Mesothelial cell of epicardium (in vitro differentiated cells): Measurements from ENCODE around the gene GFER. TPM values are rescaled to one million over a fixed set of nuclear protein-coding genes. Genes with fewer than 3 reads are reported as not detected.
"Not testable (repeated sequence)": the region's sequence is repeated elsewhere in the genome, so short reads cannot be mapped to it uniquely, and the experiment has no call there.

Experiments used
- DNase-seq, 2 experiments: peaks; one replicate each; pipeline ENCODE4 v3.0.0; 2021; ENCODE audit warnings: low spot score in 2 of 2; ENCODE audit not compliant: unreplicated experiment in 2 of 2
- H3K27ac Mint-ChIP-seq: 2 replicates; pipeline ENCODE4 v1.8.0; 2021; ENCODE audit warnings: mixed read lengths
- H3K27me3 Mint-ChIP-seq: 2 replicates; pipeline ENCODE4 v1.8.0; 2021; ENCODE audit warnings: low read depth, mixed read lengths
- H3K36me3 Mint-ChIP-seq: 2 replicates; pipeline ENCODE4 v1.8.0; 2021; ENCODE audit warnings: mixed read lengths
- H3K4me1 Mint-ChIP-seq: 2 replicates; pipeline ENCODE4 v1.8.0; 2021; ENCODE audit warnings: mixed read lengths
- H3K4me3 Mint-ChIP-seq: 2 replicates; pipeline ENCODE4 v1.8.0; 2021; ENCODE audit warnings: mild to moderate bottlenecking, moderate library complexity, mixed read lengths
- H3K9me3 Mint-ChIP-seq: 2 replicates; pipeline ENCODE4 v1.8.0; 2021; ENCODE audit warnings: mixed read lengths
- CTCF ChIP-seq: fragments of 200-600 bp; sonication (generic); IDR thresholded peaks from one replicate; pipeline ENCODE4 v1.5.0; 2021; ENCODE audit warnings: antibody characterized with exemption; ENCODE audit not compliant: unreplicated experiment
- total RNA-seq: library from RNA; stranded (reverse); gene quantifications from 3 replicates; pipeline ENCODE4 v1.2.1, GENCODE V29; 2021

Gene GFER
- total RNA-seq, 1 donor from 2014 or later: 23.7 TPM

GRCh38 chr16:2008631-2009163 lies 24.7 kb downstream of the GFER start:
- Mint-ChIP-seq H3K27ac (peak overlapping the region; percentile 92), H3K4me1 (peaks cover 29% of the 10 kb centered on the region), H3K9me3 (no peaks in the 10 kb centered on the region), H3K4me3 (peak overlapping the region; percentile 67), H3K27me3 (no peaks in the 10 kb centered on the region), H3K36me3 (no peaks in the 10 kb centered on the region)
- DNase-seq: no peak
- TF ChIP-seq CTCF: no peak

- peaks cover 29% of the 10 kb centered on the region for H3K4me1 Mint-ChIP-seq
- H3K36me3 Mint-ChIP-seq: no peaks in the 10 kb centered on the region
- no peaks in the 10 kb centered on the region for H3K27me3 Mint-ChIP-seq
- peak overlapping the region; percentile 92 for H3K27ac Mint-ChIP-seq
- H3K4me3 Mint-ChIP-seq: peak overlapping the region; percentile 67
- no peaks in the 10 kb centered on the region for H3K9me3 Mint-ChIP-seq
- peak in 1 of 2 experiments; percentile 27 for DNase-seq
- no peak for TF ChIP-seq CTCF
Measured at GRCh38 chr16:2009164-2009711, 25.2 kb downstream of the GFER start.

GRCh38 chr16:2009791-2010510 lies 26.0 kb downstream of the GFER start, which contains the start of gene ZNF598:
ZNF598 (minus strand) TSS chr16:2009821.
- no peaks in the 10 kb centered on the region for H3K9me3 Mint-ChIP-seq
- peak within 1 kb of the TSS; percentile 98 for H3K27ac Mint-ChIP-seq
- H3K36me3 Mint-ChIP-seq: no peaks in the 10 kb centered on the region
- H3K27me3 Mint-ChIP-seq: no peaks in the 10 kb centered on the region
- DNase-seq: peak; percentile 73 to 84
- peaks cover 27% of the 10 kb centered on the region for H3K4me1 Mint-ChIP-seq
- TF ChIP-seq CTCF: no peak
- H3K4me3 Mint-ChIP-seq: peak within 1 kb of the TSS; percentile 82

GRCh38 chr16:2011726-2012125 lies 27.7 kb downstream of the GFER start:
- not testable (repeated sequence) for DNase-seq, H3K4me3 Mint-ChIP-seq, H3K9me3 Mint-ChIP-seq, H3K27me3 Mint-ChIP-seq, H3K36me3 Mint-ChIP-seq, H3K27ac Mint-ChIP-seq
- H3K4me1 Mint-ChIP-seq: peaks cover 21% of the 10 kb centered on the region

- Mint-ChIP-seq H3K27me3 (peaks cover 10% of the 10 kb centered on the region), H3K4me3 (no peak overlapping the region), H3K9me3 (no peaks in the 10 kb centered on the region), H3K27ac (no peak overlapping the region), H3K4me1 (peaks cover 10% of the 10 kb centered on the region), H3K36me3 (no peaks in the 10 kb centered on the region)
- DNase-seq: no peak
- no peak for TF ChIP-seq CTCF
Measured at GRCh38 chr16:2013527-2013926, 29.5 kb downstream of the GFER start.
